ENCODE results near the gene EIF4A3.

Gene EIF4A3

GRCh38 chr17:80132906-80133625 is 13.9 kb downstream of the EIF4A3 start:
- no peak for DNase-seq (ENCODE audit: low read depth)

- no peak for DNase-seq (ENCODE audit: low read depth)
Measured at GRCh38 chr17:80130992-80131391, 15.9 kb downstream of the EIF4A3 start.

GRCh38 chr17:80129006-80129565 is 17.8 kb downstream of the EIF4A3 start:
- no peak for DNase-seq (ENCODE audit: low read depth)

GRCh38 chr17:80126449-80126715 is 20.5 kb downstream of the EIF4A3 start:
- DNase-seq (ENCODE audit: low read depth) = peak; percentile 42

- peak; percentile 72 for DNase-seq (ENCODE audit: low read depth)
Measured at GRCh38 chr17:80125656-80126448, 21.1 kb downstream of the EIF4A3 start.

DNA sequence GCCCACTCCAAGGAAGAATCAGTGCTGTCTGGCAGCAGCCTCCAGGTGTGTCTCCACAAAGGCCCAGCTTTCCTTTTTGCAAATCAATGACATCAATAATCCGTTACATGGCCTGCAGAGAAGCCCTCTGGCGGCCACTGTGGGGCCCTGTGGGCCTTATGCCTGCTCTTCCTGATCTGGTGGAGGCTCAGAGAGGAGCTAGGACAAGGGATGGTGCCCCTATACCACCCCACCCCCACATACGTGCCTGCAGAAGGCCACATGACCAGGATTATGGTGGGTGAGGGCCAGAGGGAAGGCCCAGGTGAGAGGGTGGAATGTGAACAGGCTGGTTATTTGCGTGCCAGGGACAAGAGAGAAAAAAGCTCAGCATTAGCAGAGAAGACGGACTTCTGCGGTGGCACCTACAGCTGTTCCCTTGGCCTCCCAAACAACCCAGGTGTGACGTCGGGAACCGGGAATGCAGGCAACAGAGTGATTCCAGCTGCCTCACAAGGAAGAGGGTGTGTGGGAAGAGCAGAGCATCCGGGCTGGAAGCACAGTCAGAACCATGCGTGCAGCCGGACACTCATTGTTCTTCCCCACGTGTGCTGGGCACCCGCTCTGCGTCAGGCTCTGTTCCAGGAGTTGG is 22.5 kb downstream of the EIF4A3 start:
- peak; percentile 33 for DNase-seq (ENCODE audit: low read depth)

DNA sequence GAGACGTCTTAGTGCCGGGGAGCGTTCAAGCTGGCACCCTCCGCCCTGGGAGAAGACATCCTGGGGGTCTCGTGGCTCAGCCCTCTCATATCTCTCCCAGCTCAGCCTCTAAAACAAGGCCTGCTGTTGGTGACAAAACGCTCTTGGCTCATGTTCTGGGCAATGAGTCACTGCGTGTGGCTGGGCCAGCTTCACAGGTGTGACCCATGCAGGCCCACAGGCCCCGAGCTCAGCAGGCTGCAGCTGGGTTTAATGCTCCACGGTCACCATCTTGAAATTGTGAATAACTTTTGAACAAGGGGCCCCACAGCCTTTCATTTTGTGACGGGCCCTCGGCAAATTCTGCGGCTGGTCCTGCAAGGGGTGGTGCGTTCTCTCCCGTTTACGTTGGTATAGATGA is 23.1 kb downstream of the EIF4A3 start:
- peak; percentile 21 for DNase-seq (ENCODE audit: low read depth)

DNA sequence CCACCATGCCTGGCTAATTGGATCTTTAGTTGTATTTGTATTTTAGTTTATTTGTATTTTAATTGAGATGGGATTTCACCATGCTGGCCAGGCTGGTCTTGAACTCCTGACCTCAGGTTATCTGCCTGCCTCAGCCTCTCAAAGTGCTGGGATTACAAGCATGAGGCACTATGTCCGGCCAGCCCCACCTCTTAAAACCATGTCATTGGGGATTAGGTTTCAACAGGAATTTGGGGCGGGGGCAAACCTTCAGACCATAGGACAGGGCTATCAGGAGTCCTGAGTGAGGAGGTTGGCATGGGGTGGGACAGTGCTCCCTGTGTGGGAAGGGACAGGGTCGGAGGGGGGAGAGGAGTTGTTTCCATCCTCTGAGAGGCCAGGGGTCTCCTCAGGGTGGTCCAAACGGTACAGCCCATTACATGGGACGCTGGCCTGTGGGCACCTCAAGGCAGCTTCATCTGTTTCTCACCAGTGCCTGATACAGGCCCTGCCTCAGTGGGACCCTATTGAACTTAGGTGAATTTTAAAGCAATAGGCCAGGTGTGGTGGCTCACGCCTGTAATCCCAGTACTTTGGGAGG is 23.9 kb downstream of the EIF4A3 start:
- DNase-seq (ENCODE audit: low read depth) = no peak

- no peak for DNase-seq (ENCODE audit: low read depth)
Measured at GRCh38 chr17:80122026-80122575, 24.8 kb downstream of the EIF4A3 start.

- no peak for DNase-seq (ENCODE audit: low read depth)
Measured at GRCh38 chr17:80119839-80120238, 27.1 kb downstream of the EIF4A3 start.

DNA sequence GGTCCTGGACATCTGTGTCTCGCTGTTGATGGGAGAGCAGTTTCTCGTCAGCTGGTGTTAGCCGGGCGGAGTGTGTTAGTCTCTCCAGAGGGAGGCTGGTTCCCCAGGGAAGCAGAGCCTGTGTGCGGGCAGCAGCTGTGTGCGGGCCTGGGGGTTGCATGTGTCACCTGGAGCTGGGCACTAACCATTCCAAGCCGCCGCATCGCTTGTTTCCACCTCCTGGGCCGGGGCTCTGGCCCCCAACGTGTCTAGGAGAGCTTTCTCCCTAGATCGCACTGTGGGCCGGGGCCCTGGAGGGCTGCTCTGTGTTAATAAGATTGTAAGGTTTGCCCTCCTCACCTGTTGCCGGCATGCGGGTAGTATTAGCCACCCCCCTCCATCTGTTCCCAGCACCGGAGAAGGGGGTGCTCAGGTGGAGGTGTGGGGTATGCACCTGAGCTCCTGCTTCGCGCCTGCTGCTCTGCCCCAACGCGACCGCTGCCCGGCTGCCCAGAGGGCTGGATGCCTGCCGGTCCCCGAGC is 27.6 kb downstream of the EIF4A3 start:
- no peak for DNase-seq (ENCODE audit: low read depth)

DNA sequence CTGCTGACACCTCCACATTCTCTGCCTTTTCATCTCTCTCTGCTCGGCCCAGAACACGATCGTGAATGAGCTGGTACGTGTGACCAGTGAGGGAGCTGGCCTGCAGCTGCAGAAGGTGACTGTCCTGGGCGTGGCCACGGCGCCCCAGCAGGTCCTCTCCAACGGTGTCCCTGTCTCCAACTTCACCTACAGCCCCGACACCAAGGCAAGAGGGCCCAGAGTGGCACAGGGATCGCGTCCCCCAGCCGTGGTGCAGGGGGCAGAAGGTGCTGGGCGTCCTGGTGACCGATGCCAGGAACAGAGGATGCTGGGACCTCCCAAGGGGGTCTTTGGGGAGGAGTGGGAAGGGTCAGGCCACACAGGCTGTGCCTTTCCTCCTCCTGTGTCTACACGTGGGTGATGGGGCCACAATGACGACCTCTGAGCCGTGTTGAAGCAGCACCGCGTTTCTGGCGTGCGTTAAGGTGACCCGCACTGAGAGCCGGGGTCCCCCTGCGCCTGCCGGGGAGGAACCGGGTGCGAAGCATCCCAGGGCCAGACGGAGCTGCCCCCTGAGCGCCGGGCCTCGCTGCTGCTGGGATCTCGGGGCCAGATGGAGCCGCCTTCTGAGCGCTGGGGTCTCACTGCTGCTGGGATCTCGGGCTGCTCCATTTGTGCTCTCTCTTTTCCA is 28.2 kb downstream of the EIF4A3 start:
- DNase-seq (ENCODE audit: low read depth) = no peak

GRCh38 chr17:80117491-80118401 is 29.2 kb downstream of the EIF4A3 start:
- DNase-seq (ENCODE audit: low read depth) = no peak

GRCh38 chr17:80116921-80117380 is 30.0 kb downstream of the EIF4A3 start:
- no peak for DNase-seq (ENCODE audit: low read depth)

- DNase-seq (ENCODE audit: low read depth) = peak; percentile 34
Measured at GRCh38 chr17:80116276-80116920, 30.5 kb downstream of the EIF4A3 start.

DNA sequence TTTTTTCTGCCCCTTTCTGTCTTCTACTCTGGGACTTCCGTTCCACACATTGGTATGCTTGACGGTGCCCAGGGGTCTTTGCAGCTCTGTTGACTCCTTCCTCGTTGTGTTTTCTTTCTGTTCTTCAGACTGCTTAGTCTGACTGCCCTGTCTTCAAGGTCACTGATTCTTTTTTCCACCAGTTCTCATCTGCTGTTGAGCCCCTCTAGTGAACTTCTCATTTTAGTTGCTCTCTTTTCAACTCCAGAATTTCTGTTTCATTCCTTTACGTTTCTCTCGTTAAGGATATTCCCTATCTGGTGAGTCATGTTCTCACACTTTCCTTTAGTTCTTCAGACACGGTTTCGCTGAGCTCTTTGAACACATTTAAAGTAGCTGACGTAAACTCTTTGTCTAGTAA is 31.8 kb downstream of the EIF4A3 start:
- no peak for DNase-seq (ENCODE audit: low read depth)

- DNase-seq (ENCODE audit: low read depth) = no peak
Measured at GRCh38 chr17:80114758-80115157, 32.2 kb downstream of the EIF4A3 start.

DNA sequence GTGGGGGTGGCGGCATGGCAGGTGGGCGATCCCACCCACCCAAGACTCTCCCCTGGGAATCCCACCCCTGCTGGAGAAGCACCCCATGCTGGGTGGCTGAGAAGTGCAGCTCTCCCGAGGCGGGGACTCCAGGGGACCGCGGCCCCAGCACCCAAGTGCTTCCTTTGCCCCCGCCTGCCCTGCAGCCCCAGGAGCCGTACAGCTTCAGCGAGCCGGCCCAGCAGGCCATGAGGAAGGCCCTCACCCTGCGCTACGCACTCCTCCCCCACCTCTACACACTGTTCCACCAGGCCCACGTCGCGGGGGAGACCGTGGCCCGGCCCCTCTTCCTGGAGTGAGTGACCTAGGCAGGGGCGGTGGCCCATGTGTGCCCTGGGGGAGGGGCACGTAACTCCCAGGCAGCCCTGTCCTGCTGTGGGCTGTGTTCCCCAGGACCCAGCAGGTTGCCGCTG is 33.9 kb downstream of the EIF4A3 start:
- no peak for DNase-seq (ENCODE audit: low read depth)

- DNase-seq (ENCODE audit: low read depth) = no peak
Measured at GRCh38 chr17:80112471-80113032, 34.4 kb downstream of the EIF4A3 start.

Measured in iris pigment epithelial cell (primary cell).